A673 (cell line): ENCODE measurements around the gene SKAP1. TPM values are rescaled to one million over a fixed set of nuclear protein-coding genes. Genes with fewer than 3 reads are reported as not detected.

Experiments used
- BruUV-seq: library from RNA; stranded (reverse); fragments of 400-500 nt; replicated peaks from 2 replicates; lab custom pipeline; 2021; lab: Mats Ljungman, UMichigan
- CTCF ChIA-PET: fragments of 300-600 bp; sonication (Branson Sonifier 250); formaldehyde crosslinking; loops from one replicate; lab custom pipeline; 2022; ENCODE audit warnings: antibody characterized with exemption; lab: Charles Lee
- POLR2A ChIA-PET: fragments of 300-600 bp; sonication (Branson Sonifier 250); formaldehyde crosslinking; loops from one replicate; lab custom pipeline; 2022; ENCODE audit warnings: antibody characterized with exemption; ENCODE audit not compliant: low non-redundant PET; lab: Charles Lee
- DNase-seq: peaks from one replicate; pipeline ENCODE4 v3.0.0-alpha.2; 2015; ENCODE audit warnings: low spot score
- H3K27ac ChIP-seq: fragments of 200-600 bp; sonication (generic); 2 replicates; pipeline ENCODE4 v1.5.1; 2016; ENCODE audit warnings: mixed run types, low read depth, mild to moderate bottlenecking, mixed read lengths, antibody characterized with exemption, low read length; ENCODE audit not compliant: poor library complexity, severe bottlenecking
- H3K27me3 ChIP-seq: fragments of 200-600 bp; sonication (generic); replicated peaks from 2 replicates; pipeline ENCODE4 v1.6.1; 2017; ENCODE audit warnings: mixed run types, low read depth, mild to moderate bottlenecking, mixed read lengths, antibody characterized with exemption, low read length; ENCODE audit not compliant: insufficient read depth, poor library complexity
- H3K36me3 ChIP-seq: fragments of 200-600 bp; sonication (generic); 2 replicates; pipeline ENCODE4 v1.6.1; 2016; ENCODE audit warnings: mixed run types, mild to moderate bottlenecking, mixed read lengths, antibody characterized with exemption, low read length; ENCODE audit not compliant: insufficient read depth, poor library complexity, severe bottlenecking
- H3K4me1 ChIP-seq: fragments of 200-600 bp; sonication (generic); 2 replicates; pipeline ENCODE4 v1.6.1; 2017; ENCODE audit warnings: mixed run types, mild to moderate bottlenecking, mixed read lengths, antibody characterized with exemption, low read length; ENCODE audit not compliant: insufficient read depth, poor library complexity, severe bottlenecking
- H3K4me3 ChIP-seq: fragments of 200-600 bp; sonication (generic); 2 replicates; pipeline ENCODE4 v1.5.1; 2016; ENCODE audit warnings: low read depth, mixed run types, mild to moderate bottlenecking, mixed read lengths, low read length; ENCODE audit not compliant: poor library complexity, severe bottlenecking
- H3K9me3 ChIP-seq: fragments of 200-600 bp; sonication (generic); 2 replicates; pipeline ENCODE4 v1.6.1; 2016; ENCODE audit warnings: mixed run types, low read depth, mild to moderate bottlenecking, mixed read lengths, antibody characterized with exemption, low read length; ENCODE audit not compliant: poor library complexity, severe bottlenecking
- EZH2 ChIP-seq: fragments of 200-600 bp; sonication (generic); IDR thresholded peaks from 2 replicates; pipeline ENCODE4 v1.6.1; 2017; ENCODE audit warnings: borderline replicate concordance, low read depth, mild to moderate bottlenecking, mixed read lengths, antibody characterized with exemption, low read length; ENCODE audit not compliant: poor library complexity, severe bottlenecking
- intact Hi-C: fragments of 100-400 bp; cut with micrococcal nuclease; formaldehyde crosslinking; loops from one replicate; pipeline ENCODE4 v1.10.0; 2022; ENCODE audit not compliant: unreplicated experiment
- total RNA-seq: library from RNA; stranded (reverse); gene quantifications from 2 replicates; pipeline ENCODE4 v1.2.3, GENCODE V29; 2021
- TF ChIP-seq, protein P1 (sequence below): fragments of 300-800, 200-600 bp; sonication (generic); conservative IDR thresholded peaks from 2 replicates; pipeline ENCODE4 v1.5.1; 2017; ENCODE audit warnings: low read depth, mild to moderate bottlenecking, antibody characterized with exemption, low read length, moderate library complexity, mixed read lengths

The SKAP1 gene
- total RNA-seq, 1 experiment from 2014 or later = not detected

DNA sequence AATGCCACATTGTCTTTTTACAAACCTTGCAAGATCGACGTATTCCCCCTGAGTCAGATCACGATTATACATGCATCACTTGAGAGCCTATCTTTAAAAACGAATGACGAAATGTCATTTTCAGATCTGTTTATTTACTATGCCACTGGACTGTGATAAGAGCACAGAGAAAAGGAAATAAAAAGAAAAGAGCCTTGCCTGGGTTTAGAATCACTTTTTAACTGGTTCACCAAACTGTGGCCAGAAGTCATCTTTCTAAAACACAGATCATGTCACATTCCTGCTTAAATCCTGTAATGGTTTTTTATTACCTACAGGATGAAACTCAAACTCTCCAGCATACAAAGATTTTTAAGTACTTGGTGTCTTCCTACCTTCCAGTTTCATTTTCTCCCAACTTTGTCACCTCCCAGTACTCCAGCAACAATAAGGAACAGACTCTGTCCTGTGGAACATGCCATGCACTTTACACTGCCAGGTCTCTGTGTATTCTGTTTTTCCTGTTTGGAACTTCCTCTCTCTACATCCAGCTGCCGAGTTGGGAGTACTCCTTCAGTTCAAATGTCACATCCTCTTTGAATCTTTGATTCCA lies 231.0 kb downstream of the SKAP1 start:
- no peak overlapping the region for H3K27ac ChIP-seq
- CTCF ChIA-PET = interaction anchor here (0.7 kb wide), 1 partner anchor 152 kb away, joined by 5 read pairs; no protein-coding TSS in a partner anchor
- TF ChIP-seq, protein P1, sequence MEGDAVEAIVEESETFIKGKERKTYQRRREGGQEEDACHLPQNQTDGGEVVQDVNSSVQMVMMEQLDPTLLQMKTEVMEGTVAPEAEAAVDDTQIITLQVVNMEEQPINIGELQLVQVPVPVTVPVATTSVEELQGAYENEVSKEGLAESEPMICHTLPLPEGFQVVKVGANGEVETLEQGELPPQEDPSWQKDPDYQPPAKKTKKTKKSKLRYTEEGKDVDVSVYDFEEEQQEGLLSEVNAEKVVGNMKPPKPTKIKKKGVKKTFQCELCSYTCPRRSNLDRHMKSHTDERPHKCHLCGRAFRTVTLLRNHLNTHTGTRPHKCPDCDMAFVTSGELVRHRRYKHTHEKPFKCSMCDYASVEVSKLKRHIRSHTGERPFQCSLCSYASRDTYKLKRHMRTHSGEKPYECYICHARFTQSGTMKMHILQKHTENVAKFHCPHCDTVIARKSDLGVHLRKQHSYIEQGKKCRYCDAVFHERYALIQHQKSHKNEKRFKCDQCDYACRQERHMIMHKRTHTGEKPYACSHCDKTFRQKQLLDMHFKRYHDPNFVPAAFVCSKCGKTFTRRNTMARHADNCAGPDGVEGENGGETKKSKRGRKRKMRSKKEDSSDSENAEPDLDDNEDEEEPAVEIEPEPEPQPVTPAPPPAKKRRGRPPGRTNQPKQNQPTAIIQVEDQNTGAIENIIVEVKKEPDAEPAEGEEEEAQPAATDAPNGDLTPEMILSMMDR = no peak
- TF ChIP-seq EZH2 = no peak
- intact Hi-C loops = no loop called here
- H3K4me1 ChIP-seq = peaks cover 17% of the 10 kb centered on the region
- H3K9me3 ChIP-seq = no peaks in the 10 kb centered on the region
- POLR2A ChIA-PET = no interaction called here
- DNase-seq = no peak
- H3K36me3 ChIP-seq = no peaks in the 10 kb centered on the region
- no peak overlapping the region for H3K4me3 ChIP-seq
- H3K27me3 ChIP-seq = no peaks in the 10 kb centered on the region
- BruUV-seq = no TSS peak

DNA sequence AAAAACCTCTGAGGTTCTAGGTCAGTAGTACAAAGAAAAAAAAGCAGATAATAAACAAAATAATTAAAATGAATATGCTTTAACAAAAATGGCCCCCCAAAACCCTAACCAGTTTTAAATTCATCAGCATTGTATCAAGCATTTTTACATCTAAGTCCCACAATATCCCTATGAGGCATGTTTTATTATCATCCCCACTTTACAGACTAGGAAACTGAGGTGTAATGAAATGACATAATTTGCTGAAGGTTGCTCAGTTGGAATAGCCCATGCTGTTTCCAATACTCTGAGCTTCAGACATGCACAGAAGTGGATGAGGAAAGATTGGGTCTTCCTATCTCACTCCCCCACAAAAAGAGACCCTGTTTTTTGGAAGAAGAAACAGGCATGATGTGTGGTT lies 234.1 kb downstream of the SKAP1 start:
- no peaks in the 10 kb centered on the region for H3K9me3 ChIP-seq
- BruUV-seq = no TSS peak
- peaks cover 47% of the 10 kb centered on the region for H3K4me1 ChIP-seq
- no peaks in the 10 kb centered on the region for H3K27me3 ChIP-seq
- ChIA-PET POLR2A (no interaction called here), CTCF (no interaction called here)
- TF ChIP-seq, protein P1 = no peak
- intact Hi-C loops = no loop called here
- DNase-seq = no peak
- H3K27ac ChIP-seq = no peak overlapping the region
- no peaks in the 10 kb centered on the region for H3K36me3 ChIP-seq
- no peak overlapping the region for H3K4me3 ChIP-seq

DNA sequence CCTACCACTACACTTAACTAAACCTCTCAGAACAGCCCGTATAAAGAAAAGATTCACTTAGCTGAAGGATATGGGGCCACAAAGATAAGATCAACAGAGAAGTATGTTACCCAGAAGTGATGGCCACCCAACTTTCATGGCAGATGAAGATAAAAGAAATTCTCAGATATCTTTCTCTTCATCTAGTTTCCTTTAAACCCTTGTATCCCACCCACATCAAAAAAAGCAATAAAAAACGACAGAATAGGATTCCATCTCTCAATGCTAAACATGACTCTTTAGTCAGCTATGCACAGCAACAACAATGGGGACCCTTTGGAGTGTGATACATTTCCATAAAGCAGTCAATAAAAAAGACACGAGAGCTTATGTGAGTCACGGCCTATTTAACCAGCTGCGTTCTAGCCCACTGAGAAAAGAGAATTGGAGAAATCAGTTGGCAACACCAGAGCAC lies 235.9 kb downstream of the SKAP1 start:
- H3K4me1 ChIP-seq = peaks cover 48% of the 10 kb centered on the region
- H3K9me3 ChIP-seq = no peaks in the 10 kb centered on the region
- intact Hi-C loops = no loop called here
- H3K27ac ChIP-seq = no peak overlapping the region
- POLR2A ChIA-PET = no interaction called here
- DNase-seq = peak; percentile 90
- CTCF ChIA-PET = interaction anchor here (0.5 to 0.8 kb wide), 2 partner anchors 36 to 59 kb away, joined by 3 to 4 read pairs; no protein-coding TSS in a partner anchor
- no TSS peak for BruUV-seq
- no peak overlapping the region for H3K4me3 ChIP-seq
- no peaks in the 10 kb centered on the region for H3K27me3 ChIP-seq
- TF ChIP-seq, protein P1 = no peak
- no peak for TF ChIP-seq EZH2
- H3K36me3 ChIP-seq = no peaks in the 10 kb centered on the region
